GM11168 (cell line): ENCODE measurements around the gene TJAP1.

Source experiments
- in situ Hi-C: fragments of 300-500 bp; cut with MboI; formaldehyde crosslinking; loops from one replicate; pipeline ENCODE4 v1.12.0; 2022; ENCODE audit warnings: low sequenced_read_pairs; ENCODE audit not compliant: unreplicated experiment

Gene TJAP1

GRCh38 chr6:43500921-43501320, 23.6 kb downstream of the TJAP1 start:
- in situ Hi-C loops, result loop anchor here (10.0 kb wide), 1 partner anchor 236 kb away; no protein-coding TSS in a partner anchor

GRCh38 chr6:43502666-43503065, 25.3 kb downstream of the TJAP1 start:
- in situ Hi-C loops, result loop anchor here (10.0 kb wide), 1 partner anchor 238 kb away; no protein-coding TSS in a partner anchor

DNA sequence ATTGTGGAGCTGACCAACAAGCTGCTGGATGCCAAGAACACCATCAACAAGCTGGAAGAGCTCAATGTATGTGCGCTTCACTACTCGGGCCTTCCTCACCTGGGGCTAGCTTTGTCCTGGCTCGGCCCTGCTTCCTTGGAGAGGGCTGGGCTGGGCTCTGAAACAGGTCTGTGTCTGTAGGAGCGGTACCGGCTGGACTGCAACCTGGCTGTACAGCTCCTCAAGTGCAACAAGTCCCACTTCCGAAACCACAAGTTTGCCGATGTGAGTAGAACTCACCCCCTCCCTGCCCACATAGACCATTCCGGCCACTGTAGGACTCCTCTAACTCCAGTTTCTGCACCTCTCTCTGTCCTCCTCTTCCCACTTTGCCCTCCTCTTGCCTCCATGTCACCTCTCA, 26.1 kb downstream of the TJAP1 start:
- in situ Hi-C loops, result loop anchor here (10.0 kb wide), 1 partner anchor 239 kb away; no protein-coding TSS in a partner anchor

DNA sequence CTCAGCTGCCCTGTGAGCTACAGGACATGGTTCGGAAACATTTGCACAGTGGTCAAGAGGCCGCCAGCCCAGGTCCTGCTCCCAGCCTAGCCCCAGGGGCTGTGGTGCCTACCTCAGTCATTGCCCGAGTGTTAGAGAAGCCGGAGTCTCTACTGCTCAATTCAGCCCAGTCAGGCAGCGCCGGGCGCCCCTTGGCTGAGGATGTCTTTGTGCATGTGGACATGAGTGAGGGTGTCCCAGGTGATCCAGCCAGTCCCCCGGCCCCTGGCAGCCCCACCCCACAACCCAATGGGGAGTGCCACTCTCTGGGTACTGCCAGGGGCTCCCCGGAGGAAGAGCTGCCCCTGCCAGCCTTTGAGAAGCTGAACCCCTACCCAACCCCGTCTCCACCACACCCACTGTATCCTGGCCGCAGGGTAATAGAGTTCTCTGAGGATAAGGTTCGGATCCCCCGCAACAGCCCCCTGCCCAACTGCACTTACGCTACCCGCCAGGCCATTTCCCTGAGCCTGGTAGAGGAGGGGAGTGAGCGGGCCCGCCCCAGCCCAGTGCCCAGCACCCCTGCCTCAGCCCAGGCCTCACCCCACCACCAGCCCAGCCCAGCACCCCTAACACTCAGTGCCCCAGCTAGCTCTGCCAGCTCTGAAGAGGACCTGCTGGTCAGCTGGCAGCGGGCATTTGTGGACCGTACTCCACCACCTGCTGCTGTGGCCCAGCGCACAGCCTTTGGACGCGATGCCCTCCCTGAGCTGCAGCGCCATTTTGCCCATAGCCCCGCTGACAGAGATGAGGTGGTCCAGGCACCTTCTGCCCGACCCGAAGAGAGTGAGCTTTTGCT, 27.6 kb downstream of the TJAP1 start:
- in situ Hi-C loops, result loop anchor here (10.0 kb wide), 1 partner anchor 240 kb away; no protein-coding TSS in a partner anchor

DNA sequence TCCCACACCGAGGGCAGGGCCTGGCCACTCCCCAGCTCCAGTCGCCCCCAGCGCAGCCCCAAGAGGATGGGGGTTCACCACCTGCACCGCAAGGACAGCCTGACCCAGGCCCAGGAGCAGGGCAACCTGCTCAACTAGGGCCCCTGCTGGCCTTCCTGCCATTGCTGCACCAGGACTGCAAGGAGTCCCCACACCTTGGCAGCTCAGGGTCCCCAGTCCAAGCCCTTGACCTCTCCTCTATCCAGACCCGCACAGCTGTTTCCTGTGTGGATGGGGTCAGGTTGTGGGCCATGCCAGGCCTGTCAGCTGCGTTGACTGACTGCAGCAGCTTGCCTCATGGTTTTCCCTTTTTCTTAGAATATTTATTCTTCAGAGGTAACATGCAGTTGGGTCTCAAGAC, 28.3 kb downstream of the TJAP1 start:
- in situ Hi-C loops, result loop anchor here (10.0 kb wide), 1 partner anchor 241 kb away; no protein-coding TSS in a partner anchor

- in situ Hi-C loops, result loop anchor here (10.0 kb wide), 1 partner anchor 241 kb away; no protein-coding TSS in a partner anchor
Observed at GRCh38 chr6:43506171-43506570, 28.8 kb downstream of the TJAP1 start.

GRCh38 chr6:43506667-43507471, 29.5 kb downstream of the TJAP1 start:
- in situ Hi-C loops, result loop anchor here (10.0 kb wide), 1 partner anchor 242 kb away; no protein-coding TSS in a partner anchor

DNA sequence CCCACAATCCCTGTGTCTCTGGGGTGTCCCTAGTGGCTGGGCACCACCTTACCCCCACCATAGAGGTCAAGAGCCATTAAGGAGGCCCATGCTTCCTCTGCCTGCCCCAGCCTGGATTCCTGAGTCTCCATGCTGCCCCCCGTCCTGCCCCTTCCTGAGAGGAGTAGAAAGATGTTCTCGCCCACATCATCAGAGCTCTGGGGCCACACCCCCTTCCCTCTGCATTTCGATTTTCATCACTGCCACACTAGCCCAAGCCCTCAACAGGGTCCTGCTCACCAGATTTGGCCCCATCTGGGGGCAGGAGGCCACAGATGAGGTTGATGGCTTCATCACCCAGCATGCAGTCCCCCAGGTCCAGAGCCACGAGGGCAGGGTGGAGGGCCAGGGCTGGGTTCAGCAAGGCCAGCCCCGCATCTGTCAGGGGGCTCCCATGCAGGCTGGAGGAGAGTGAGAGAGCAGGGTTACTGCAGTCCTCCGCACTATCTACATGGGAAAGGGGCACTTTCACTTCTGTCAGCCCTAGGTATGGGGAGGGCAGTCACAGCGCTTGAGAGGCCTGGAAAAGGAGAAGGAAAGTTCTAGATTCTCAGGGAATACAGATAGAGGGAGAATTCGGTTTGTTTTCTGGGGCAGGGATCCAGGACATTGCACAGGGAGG, 31.2 kb downstream of the TJAP1 start:
- in situ Hi-C loops, result loop anchor here (10.0 kb wide), 1 partner anchor 244 kb away; no protein-coding TSS in a partner anchor

GRCh38 chr6:43509142-43509983, 32.0 kb downstream of the TJAP1 start:
- in situ Hi-C loops, result loop anchor here (10.0 kb wide), 1 partner anchor 245 kb away; no protein-coding TSS in a partner anchor

DNA sequence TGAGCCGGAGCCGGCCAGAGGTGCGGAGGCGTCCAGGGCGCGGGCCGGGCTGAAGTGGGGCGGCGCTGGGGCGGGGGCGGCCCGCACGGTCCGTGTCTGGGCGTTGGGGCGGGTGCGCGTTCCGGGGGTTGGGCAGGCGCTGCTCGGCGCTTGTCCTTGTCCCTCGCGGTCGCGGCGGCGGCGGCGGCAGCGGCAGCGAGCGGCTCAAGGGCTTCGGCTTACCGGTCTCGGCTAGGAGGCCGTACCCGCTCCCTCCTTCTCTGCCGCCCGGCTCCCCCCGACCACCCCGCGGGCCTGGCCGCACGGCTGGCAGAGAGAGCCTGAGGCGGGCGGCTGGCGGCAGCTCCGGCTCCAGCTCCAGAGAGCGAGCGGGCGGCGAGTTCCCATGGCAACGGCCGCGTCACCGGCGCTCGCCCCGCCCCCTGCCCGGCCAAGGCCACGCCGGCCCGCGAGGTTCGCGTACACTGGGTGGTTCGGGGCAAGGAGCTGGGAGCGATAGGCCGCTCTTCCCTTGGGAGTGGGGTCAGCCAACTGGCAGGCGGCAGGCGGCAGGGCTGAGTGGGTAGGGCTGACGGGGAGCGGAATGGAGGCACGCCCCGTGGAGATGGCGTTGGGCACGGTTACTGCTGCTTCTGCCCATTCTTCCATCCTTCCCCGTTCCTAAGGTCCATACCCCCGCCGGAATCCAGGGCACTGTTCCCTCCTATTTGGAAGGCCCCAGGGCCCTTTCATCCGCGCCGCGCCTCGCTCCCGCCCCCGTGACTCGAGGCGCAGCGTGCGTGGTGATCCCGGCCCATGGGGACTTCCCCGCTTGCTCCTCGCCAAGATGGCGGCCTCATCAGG, 32.8 kb downstream of the TJAP1 start, which contains the start of gene LRRC73:
TSS of gene LRRC73 (minus strand) at position 363 of the 843 bp plus-strand sequence. CDS start 561 bp downstream, outside the sequence.
- in situ Hi-C loops, result loop anchor here (10.0 kb wide), 1 partner anchor 245 kb away; no protein-coding TSS in a partner anchor

DNA sequence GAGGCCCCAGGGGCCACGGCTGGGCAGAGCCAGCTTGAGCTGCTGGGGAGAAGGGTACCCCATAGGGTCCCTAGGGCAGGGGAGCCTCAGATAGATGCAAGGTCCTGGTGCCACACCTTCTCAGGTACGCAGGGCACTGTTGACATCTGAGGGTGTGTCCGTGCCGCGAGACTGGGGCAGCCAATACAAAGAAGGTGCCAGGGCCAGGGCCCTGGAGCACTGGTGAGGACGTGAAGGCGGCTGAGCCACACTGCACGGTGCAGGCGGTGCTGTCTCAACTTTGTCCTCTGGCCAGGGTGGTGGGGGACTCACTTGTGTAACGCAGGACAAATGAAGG, 33.4 kb downstream of the TJAP1 start:
- in situ Hi-C loops, result no loop called here

GRCh38 chr6:43511824-43512415, 34.5 kb downstream of the TJAP1 start:
- in situ Hi-C loops, result no loop called here

GRCh38 chr6:43515808-43516207, 38.4 kb downstream of the TJAP1 start:
- in situ Hi-C loops, result no loop called here

- in situ Hi-C loops, result no loop called here
Observed at GRCh38 chr6:43516367-43516696, 39.0 kb downstream of the TJAP1 start.

DNA sequence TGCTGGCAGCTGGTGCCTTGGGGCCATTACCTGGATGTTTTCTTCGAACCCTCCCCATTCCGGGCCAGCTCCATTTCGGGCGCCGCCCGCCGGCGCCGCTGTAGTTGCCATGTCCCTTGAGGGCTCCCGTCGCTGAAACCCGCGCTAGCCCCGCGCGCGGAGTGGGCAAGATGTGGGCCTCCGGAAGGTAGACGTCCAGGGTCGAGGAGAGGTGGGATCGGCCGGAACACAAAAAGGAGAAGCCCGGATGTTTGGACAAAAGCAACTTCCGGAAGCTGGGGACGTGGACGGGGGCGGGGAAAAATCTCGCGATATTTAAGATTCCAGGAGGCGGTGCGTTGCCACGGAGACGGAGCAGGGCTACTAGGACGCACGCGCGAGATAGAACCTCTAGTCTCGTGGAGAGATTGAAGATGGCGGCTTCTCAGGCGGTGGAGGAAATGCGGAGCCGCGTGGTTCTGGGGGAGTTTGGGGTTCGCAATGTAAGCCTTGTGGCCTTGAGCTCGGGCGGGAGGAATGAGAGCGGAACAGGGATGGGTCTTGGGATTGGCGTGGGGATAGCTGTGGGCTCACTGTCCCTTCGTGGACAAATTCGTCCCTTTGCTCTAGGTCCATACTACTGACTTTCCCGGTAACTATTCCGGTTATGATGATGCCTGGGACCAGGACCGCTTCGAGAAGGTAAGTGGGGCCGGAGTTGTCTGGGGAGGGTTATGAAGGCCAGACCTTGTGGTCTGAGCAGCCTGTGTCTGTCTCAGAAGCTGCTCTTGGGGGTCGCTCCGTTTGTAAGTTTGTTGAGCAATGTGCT, 39.5 kb downstream of the TJAP1 start, which contains the start of the genes POLR1C and YIPF3:
TSS of gene POLR1C (plus strand) at position 393 of the 808 bp plus-strand sequence. CDS start at position 414, 21 bp downstream.
TSS of gene YIPF3 (minus strand) at position 230 of the 808 bp plus-strand sequence. CDS start at position 111, 119 bp downstream.
- in situ Hi-C loops, result no loop called here

DNA sequence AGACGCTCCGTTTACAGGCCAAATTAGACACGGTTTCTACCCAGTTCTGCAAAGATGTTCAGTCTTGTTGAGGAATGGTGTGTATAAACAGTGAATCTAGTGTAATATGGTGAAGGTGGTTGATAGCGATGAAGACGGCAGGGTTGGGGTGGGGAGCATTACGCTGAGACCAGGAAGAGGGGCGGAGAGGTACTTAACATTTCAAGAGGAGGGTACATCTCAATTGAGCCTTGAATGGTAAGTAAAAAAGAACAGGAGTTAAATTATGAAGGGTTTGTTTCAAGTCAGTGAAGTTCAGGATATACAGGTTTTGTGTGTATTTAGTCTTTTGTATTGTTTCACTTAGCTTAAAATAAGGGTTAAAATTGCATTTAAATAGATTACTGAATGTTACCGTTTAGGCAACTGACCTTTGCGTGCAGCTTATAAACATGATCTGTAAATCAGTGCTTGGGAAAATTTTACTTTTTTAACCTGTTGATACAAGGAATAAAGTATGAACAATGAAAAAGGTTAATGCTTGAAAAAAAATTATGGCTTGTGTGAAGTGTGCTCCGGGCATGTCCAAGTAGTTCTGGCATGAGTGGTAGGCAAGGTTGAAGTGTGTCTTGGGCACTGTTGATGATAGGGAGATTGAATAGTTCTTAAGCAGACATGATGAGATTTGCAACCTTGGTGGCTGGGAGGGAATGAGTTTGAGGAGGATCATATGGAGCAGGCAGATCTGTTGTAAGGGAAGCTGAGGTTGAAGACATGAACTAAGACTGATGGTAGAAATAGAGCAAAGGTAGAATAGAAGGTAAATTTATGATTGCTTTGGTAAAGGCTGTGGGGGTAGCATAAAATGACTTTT, 40.4 kb downstream of the TJAP1 start:
- in situ Hi-C loops, result no loop called here
